ENCODE data around the gene KRT74. TPM values are rescaled to one million over a fixed set of nuclear protein-coding genes. Genes with fewer than 3 reads are reported as not detected.

Gene KRT74
- total RNA-seq, 1 donor from 2014 or later, result not detected

DNA sequence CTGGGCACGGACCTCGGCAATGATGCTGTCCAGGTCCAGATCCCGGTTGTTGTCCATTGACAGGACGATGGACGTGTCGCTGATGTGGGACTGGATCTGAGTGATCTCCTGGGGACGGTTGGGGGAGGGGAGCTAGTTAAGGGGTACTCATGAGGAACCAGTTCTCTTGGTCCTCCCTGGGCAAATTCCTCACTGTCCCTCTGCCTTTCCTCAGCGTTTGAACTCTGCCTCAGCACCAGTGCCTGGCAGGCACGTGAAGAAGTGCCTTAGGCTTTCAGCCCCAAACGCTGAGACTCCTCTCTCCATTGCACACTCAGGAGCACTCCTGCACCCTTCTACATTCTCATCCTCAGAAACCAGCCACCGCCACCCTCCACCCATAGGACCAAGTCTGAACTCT lies 17.9 kb upstream of the KRT74 start:
- Histone ChIP-seq H3K27ac (no peak overlapping the region), H3K27me3 (no peaks in the 10 kb centered on the region), H3K36me3 (no peaks in the 10 kb centered on the region), H3K4me3 (no peak overlapping the region), H3K4me1 (no peaks in the 10 kb centered on the region), H3K9me3 (no peaks in the 10 kb centered on the region)
- intact Hi-C loops (cut with DNase I), result no loop called here
- no peak for DNase-seq (ENCODE audit: low spot score in 2 of 2)
- TF ChIP-seq, protein P1, sequence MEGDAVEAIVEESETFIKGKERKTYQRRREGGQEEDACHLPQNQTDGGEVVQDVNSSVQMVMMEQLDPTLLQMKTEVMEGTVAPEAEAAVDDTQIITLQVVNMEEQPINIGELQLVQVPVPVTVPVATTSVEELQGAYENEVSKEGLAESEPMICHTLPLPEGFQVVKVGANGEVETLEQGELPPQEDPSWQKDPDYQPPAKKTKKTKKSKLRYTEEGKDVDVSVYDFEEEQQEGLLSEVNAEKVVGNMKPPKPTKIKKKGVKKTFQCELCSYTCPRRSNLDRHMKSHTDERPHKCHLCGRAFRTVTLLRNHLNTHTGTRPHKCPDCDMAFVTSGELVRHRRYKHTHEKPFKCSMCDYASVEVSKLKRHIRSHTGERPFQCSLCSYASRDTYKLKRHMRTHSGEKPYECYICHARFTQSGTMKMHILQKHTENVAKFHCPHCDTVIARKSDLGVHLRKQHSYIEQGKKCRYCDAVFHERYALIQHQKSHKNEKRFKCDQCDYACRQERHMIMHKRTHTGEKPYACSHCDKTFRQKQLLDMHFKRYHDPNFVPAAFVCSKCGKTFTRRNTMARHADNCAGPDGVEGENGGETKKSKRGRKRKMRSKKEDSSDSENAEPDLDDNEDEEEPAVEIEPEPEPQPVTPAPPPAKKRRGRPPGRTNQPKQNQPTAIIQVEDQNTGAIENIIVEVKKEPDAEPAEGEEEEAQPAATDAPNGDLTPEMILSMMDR (IDR thresholded peaks at IDR 0.05), result no peak

DNA sequence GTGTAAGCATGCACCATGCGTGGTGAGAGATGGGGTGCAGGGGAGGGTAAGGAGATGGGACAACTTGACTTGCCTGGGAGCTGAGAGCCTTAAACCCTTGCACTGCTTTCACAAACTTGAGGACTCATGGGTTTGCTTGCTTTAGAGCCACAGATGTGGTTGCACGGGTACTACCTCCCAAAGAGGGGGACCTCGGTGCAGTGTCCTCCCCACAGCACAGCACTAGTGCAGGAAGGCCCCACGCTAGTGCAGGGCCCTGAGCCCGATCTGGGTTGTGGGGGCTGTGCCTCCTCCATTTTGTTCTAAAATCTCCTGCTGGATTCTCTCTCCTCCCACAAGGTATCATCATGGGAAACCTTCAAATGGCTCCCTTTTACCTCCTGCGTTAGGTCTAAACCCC lies 16.4 kb upstream of the KRT74 start:
- Histone ChIP-seq H3K4me1 (no peaks in the 10 kb centered on the region), H3K27me3 (no peaks in the 10 kb centered on the region), H3K4me3 (no peak overlapping the region), H3K9me3 (no peaks in the 10 kb centered on the region), H3K27ac (no peak overlapping the region), H3K36me3 (no peaks in the 10 kb centered on the region)
- intact Hi-C loops (cut with DNase I), result no loop called here
- DNase-seq (ENCODE audit: low spot score in 2 of 2), result no peak
- TF ChIP-seq, protein P1 (IDR thresholded peaks at IDR 0.05), result no peak

DNA sequence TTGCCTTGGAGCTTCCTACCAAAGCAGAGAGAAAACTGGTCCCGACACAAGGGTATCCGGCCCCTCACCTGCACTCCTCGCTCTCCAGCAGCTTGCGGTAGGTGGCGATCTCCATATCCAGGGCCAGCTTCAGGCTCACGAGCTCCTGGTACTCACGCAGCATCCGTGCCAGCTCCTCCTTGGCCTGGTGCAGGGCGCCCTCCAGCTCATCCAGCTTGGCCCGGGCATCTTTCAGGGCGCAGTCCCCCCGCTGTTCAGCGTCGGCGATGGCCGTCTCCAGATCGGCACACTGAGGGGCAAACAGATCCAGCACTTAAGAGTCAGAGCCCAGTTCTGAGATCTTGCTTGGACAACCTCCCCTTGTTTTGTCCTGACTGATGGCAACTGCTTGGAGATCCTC lies 13.9 kb upstream of the KRT74 start:
- no peaks in the 10 kb centered on the region for H3K36me3 ChIP-seq
- no peaks in the 10 kb centered on the region for H3K4me1 ChIP-seq
- H3K9me3 ChIP-seq, result no peaks in the 10 kb centered on the region
- DNase-seq (ENCODE audit: low spot score in 2 of 2), result no peak
- no peak overlapping the region for H3K27ac ChIP-seq
- no peak overlapping the region for H3K4me3 ChIP-seq
- TF ChIP-seq, protein P1 (IDR thresholded peaks at IDR 0.05), result no peak
- no peaks in the 10 kb centered on the region for H3K27me3 ChIP-seq
- intact Hi-C loops (cut with DNase I), result no loop called here

DNA sequence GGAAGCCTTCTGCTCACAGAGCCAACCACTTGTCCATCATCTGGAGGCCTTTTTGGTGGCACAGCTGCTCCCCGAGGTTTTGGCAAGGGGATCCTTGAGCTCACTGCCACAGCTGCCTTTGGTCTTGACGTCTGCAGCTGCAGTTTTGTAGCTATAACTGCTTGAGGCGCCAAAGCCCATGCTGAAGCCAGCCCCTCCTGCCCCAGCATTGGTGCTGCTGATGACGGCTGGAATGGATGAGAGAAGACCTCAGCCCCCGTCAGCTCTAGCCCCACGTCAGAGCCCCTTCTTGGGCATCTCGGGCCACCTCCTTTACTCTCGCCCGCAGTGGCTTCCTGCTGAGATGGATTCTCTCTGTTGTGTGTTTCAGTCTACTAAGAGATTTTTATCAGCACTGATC lies 12.3 kb upstream of the KRT74 start:
- H3K36me3 ChIP-seq, result no peaks in the 10 kb centered on the region
- H3K27me3 ChIP-seq, result no peaks in the 10 kb centered on the region
- H3K4me1 ChIP-seq, result no peaks in the 10 kb centered on the region
- no peaks in the 10 kb centered on the region for H3K9me3 ChIP-seq
- DNase-seq (ENCODE audit: low spot score in 2 of 2), result no peak
- H3K4me3 ChIP-seq, result no peak overlapping the region
- no peak overlapping the region for H3K27ac ChIP-seq
- TF ChIP-seq, protein P1 (IDR thresholded peaks at IDR 0.05), result no peak
- intact Hi-C loops (cut with DNase I), result no loop called here

DNA sequence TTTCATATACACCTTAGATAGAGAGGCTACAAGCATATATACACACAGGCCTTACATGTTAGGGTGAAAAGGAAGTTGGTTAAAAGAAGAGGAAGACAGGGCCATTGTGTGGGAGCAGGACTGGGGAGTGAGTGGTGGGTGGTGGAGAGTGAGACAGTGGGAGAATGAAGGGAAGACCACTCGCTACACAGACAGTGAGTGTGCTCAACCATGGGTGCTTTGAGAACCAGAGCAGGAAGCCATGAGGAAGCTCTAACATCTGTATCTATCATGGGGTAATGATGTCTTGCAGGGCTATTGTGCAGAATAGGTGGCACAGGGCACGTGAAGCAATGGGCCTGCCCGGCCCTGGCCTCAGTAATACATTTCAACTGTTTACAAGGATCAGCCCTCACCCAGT lies 11.4 kb upstream of the KRT74 start:
- H3K27ac ChIP-seq, result no peak overlapping the region
- H3K9me3 ChIP-seq, result no peaks in the 10 kb centered on the region
- intact Hi-C loops (cut with DNase I), result no loop called here
- DNase-seq (ENCODE audit: low spot score in 2 of 2), result no peak
- no peaks in the 10 kb centered on the region for H3K36me3 ChIP-seq
- TF ChIP-seq, protein P1 (IDR thresholded peaks at IDR 0.05), result no peak
- no peaks in the 10 kb centered on the region for H3K4me1 ChIP-seq
- H3K4me3 ChIP-seq, result no peak overlapping the region
- H3K27me3 ChIP-seq, result no peaks in the 10 kb centered on the region

DNA sequence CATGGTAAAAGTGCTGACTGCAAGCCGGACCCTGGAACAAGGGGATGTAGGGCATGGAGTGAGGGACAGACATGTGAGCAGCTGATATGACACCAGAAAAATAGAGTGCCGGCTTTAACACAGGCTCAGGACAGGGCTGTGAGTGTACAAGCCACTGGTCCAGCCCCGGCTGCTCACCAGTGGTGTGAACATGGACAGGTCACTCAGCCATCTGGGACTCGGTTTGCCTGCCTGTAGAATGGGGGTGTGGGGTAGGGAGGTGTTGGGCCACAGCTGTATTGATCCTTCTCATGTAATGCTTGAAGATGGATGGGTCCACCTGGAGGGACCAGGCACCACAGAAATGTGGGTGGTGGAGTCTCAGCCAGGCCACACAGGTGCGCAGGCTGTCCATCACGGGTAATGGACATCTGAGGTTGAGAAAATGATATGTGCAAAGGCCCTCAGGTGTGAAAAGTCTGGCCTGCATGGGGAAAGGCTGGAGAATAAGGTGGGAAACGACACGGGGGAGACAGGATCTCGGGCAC lies 10.6 kb upstream of the KRT74 start:
- H3K36me3 ChIP-seq, result no peaks in the 10 kb centered on the region
- H3K4me1 ChIP-seq, result no peaks in the 10 kb centered on the region
- H3K27me3 ChIP-seq, result no peaks in the 10 kb centered on the region
- no peak for DNase-seq (ENCODE audit: low spot score in 2 of 2)
- no peak overlapping the region for H3K27ac ChIP-seq
- H3K4me3 ChIP-seq, result no peak overlapping the region
- H3K9me3 ChIP-seq, result no peaks in the 10 kb centered on the region
- TF ChIP-seq, protein P1 (IDR thresholded peaks at IDR 0.05), result no peak
- intact Hi-C loops (cut with DNase I), result no loop called here
